ENCODE data around the gene POU5F2.

- TF ChIP-seq POLR2A (IDR thresholded peaks at IDR 0.05) = no peak
- TF ChIP-seq, protein P1, sequence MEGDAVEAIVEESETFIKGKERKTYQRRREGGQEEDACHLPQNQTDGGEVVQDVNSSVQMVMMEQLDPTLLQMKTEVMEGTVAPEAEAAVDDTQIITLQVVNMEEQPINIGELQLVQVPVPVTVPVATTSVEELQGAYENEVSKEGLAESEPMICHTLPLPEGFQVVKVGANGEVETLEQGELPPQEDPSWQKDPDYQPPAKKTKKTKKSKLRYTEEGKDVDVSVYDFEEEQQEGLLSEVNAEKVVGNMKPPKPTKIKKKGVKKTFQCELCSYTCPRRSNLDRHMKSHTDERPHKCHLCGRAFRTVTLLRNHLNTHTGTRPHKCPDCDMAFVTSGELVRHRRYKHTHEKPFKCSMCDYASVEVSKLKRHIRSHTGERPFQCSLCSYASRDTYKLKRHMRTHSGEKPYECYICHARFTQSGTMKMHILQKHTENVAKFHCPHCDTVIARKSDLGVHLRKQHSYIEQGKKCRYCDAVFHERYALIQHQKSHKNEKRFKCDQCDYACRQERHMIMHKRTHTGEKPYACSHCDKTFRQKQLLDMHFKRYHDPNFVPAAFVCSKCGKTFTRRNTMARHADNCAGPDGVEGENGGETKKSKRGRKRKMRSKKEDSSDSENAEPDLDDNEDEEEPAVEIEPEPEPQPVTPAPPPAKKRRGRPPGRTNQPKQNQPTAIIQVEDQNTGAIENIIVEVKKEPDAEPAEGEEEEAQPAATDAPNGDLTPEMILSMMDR (IDR thresholded peaks at IDR 0.05) = no peak
- no peak for TF ChIP-seq POLR2AphosphoS5 (IDR thresholded peaks at IDR 0.05)
Measured at GRCh38 chr5:93724791-93725190, 16.6 kb downstream of the POU5F2 start.
